A549 (cell line): ENCODE measurements around the gene MPPED1. TPM values are rescaled to one million over a fixed set of nuclear protein-coding genes. Genes with fewer than 3 reads are reported as not detected.

ENCODE experiments used
- ATAC-seq, 2 experiments: fragments of 200-7000 bp in 1 of 2; fragments of >200 bp in 1 of 2; cut with Nextera tagmentation in 1 of 2; cut with Tn5 transposase in 1 of 2; 3 replicates each; pipeline versions ENCODE4 v1.8.0 to v1.9.1; 2018 to 2020; ENCODE audit warnings: mild to moderate bottlenecking in 1 of 2, moderate library complexity in 1 of 2
- CTCF ChIA-PET: fragments of 300-600 bp; sonication (Branson Sonifier 250); formaldehyde crosslinking; extraction: SDS; loops from one replicate; lab custom pipeline; 2021; ENCODE audit warnings: antibody characterized with exemption, inconsistent platforms; lab: Yijun Ruan, JAX
- POLR2A ChIA-PET: fragments of 350-600 bp; formaldehyde crosslinking; extraction: SDS; loops from one replicate; lab custom pipeline; 2021; ENCODE audit warnings: antibody characterized with exemption, inconsistent platforms; lab: Yijun Ruan, JAX
- DNase-seq, 2 experiments: peaks; one replicate each; pipeline versions ENCODE4 v3.0.0 to v3.0.0-alpha.2; 2011 to 2016; ENCODE audit warnings: low read depth in 1 of 2, low spot score in 1 of 2
- FAIRE-seq: peaks from 2 replicates; lab custom pipeline; 2011; peaks lifted over from hg19 to GRCh38; lab: Jason Lieb, UNC
- H3K27ac ChIP-seq, 2 experiments: fragments of >200 bp; sonication (Bioruptor Twin); formaldehyde crosslinking; 3 replicates each; pipeline ENCODE4 v1.5.1; 2016 to 2017
- H3K4me1 ChIP-seq: fragments of >200 bp; sonication (Bioruptor Twin); formaldehyde crosslinking; 3 replicates; pipeline ENCODE4 v1.6.1; 2016
- H3K4me2 ChIP-seq: fragments of >200 bp; sonication (Bioruptor Twin); formaldehyde crosslinking; 3 replicates; pipeline ENCODE4 v1.6.1; 2016
- H3K4me3 ChIP-seq: fragments of >200 bp; sonication (Bioruptor Twin); formaldehyde crosslinking; 3 replicates; pipeline ENCODE4 v1.5.1; 2016
- H3K9me3 ChIP-seq: fragments of >200 bp; sonication (Bioruptor Twin); formaldehyde crosslinking; 3 replicates; pipeline ENCODE4 v1.6.1; 2016
- BHLHE40 ChIP-seq: IDR thresholded peaks from 2 replicates; pipeline ENCODE4 v1.6.1; 2012; ENCODE audit warnings: low read depth, low read length, inconsistent platforms
- CHD2 ChIP-seq: fragments of 150-350 bp; IDR thresholded peaks from 2 replicates; pipeline ENCODE4 v1.6.1; 2014; ENCODE audit warnings: low read length; ENCODE audit not compliant: partially characterized antibody
- ESRRA ChIP-seq: fragments of 150-350 bp; IDR thresholded peaks from 2 replicates; pipeline ENCODE4 v1.6.1; 2014; ENCODE audit warnings: mild to moderate bottlenecking, low read length, borderline replicate concordance
- FOSB ChIP-seq: fragments of 250-450 bp; sonication (Bioruptor Pico); IDR thresholded peaks from 2 replicates; pipeline ENCODE4 v1.5.0; 2020; ENCODE audit warnings: mild to moderate bottlenecking, moderate library complexity
- FOSL2 ChIP-seq, 2 experiments: fragments of 450-650 bp in 1 of 2; fragments of >200 bp in 1 of 2; sonication (Bioruptor Twin) in 1 of 2; formaldehyde crosslinking; IDR thresholded peaks; 2 replicates each; pipeline versions ENCODE4 v1.5.0 to v1.6.1; 2016 to 2020; ENCODE audit warnings: mild to moderate bottlenecking in 1 of 2, moderate library complexity in 1 of 2
- FOXS1 ChIP-seq: fragments of 250-450 bp; sonication (Bioruptor Pico); IDR thresholded peaks from 2 replicates; pipeline ENCODE4 v1.5.0; 2020; ENCODE audit warnings: mild to moderate bottlenecking, moderate library complexity
- JUN ChIP-seq, 2 experiments: fragments of >200 bp; sonication (Bioruptor Twin); formaldehyde crosslinking; IDR thresholded peaks; 2 replicates in 1 of 2; 3 replicates in 1 of 2; pipeline ENCODE4 v1.6.1; 2016 to 2017
- KDM1A ChIP-seq: fragments of 200-600 bp; sonication (generic); IDR thresholded peaks from 2 replicates; pipeline ENCODE4 v1.6.1; 2016; ENCODE audit warnings: low read depth, mild to moderate bottlenecking
- MAFK ChIP-seq: fragments of 450-650 bp; IDR thresholded peaks from 2 replicates; pipeline ENCODE4 v1.6.1; 2014; ENCODE audit not compliant: partially characterized antibody
- NPAS2 ChIP-seq: fragments of 250-450 bp; sonication (Bioruptor Pico); IDR thresholded peaks from 2 replicates; pipeline ENCODE4 v1.8.0; 2022; ENCODE audit warnings: mild to moderate bottlenecking, moderate library complexity, borderline replicate concordance
- PBX3 ChIP-seq: IDR thresholded peaks from 2 replicates; pipeline ENCODE4 v1.6.1; 2012
- PHF8 ChIP-seq: fragments of 200-600 bp; sonication (generic); IDR thresholded peaks from 2 replicates; pipeline ENCODE4 v1.6.1; 2016; ENCODE audit warnings: low read depth, mild to moderate bottlenecking, antibody characterized with exemption, moderate library complexity, borderline replicate concordance
- POLR2A ChIP-seq: IDR thresholded peaks from 2 replicates; pipeline ENCODE4 v1.6.1; 2012; ENCODE audit warnings: mild to moderate bottlenecking, low read length
- RARB ChIP-seq: fragments of 250-450 bp; sonication (Bioruptor Pico); IDR thresholded peaks from 2 replicates; pipeline ENCODE4 v1.8.0; 2021; ENCODE audit warnings: mild to moderate bottlenecking, moderate library complexity
- SMC3 ChIP-seq: fragments of >200 bp; sonication (Bioruptor Twin); formaldehyde crosslinking; IDR thresholded peaks from 3 replicates; pipeline ENCODE4 v1.6.1; 2018; ENCODE audit warnings: inconsistent platforms
- TP53 ChIP-seq: fragments of 250-450 bp; sonication (Bioruptor Pico); IDR thresholded peaks from 2 replicates; pipeline ENCODE4 v1.5.0; 2021; ENCODE audit warnings: mild to moderate bottlenecking, moderate library complexity
- ZFP36 ChIP-seq: fragments of 450-650 bp; IDR thresholded peaks from 2 replicates; pipeline ENCODE4 v1.6.1; 2014; ENCODE audit warnings: borderline replicate concordance; ENCODE audit not compliant: partially characterized antibody
- WGBS: methylation state at CpG from one replicate; pipeline ENCODE4 v1.1.6; 2017; ENCODE audit errors: missing lambda C conversion rate; 5-methylcytosine and 5-hydroxymethylcytosine counted together
- polyA plus RNA-seq, 4 experiments: library from polyadenylated mRNA; depleted of rRNA in 3 of 4; stranded (reverse); fragments of >200 nt; fragmentation: RNase III in 1 of 4; extraction: RNeasy Plus Mini Kit Qiagen cat#74134 plus additional on column Dnase treatment in 1 of 4; gene quantifications; 2 replicates in 3 of 4; 3 replicates in 1 of 4; pipeline ENCODE4 v1.2.3, GENCODE V29; 2011 to 2017
- TF ChIP-seq, protein P1 (sequence below): fragments of 150-350 bp; IDR thresholded peaks from 2 replicates; pipeline ENCODE4 v1.6.1; 2014; ENCODE audit warnings: low read depth, mild to moderate bottlenecking, low read length

MPPED1 gene
- polyA plus RNA-seq, 2 of the 4 experiments (the other 2 are of a cell fraction) = not detected

DNA sequence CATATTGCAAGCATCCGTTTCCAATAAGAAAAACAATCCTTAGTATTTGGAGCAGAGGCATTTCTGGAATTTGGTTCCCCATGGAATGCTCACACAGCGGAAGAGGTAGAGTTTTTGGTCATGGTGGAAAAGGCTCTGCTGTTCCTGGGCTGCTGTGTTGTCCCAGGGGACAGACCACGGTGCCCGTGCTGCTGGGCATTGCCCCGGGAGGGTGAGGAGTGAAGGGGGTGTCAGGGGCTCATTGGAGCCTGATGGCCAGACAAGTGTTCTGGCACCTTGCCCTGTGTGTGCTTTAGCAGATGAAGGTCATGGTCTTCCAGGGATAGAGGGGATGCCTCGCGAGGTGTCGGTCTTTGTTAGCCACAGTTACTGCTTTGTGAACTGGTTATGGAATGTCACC lies 61.2 kb downstream of the MPPED1 start:
- TF ChIP-seq JUN (IDR thresholded peaks at IDR 0.05) = no peak
- TF ChIP-seq SMC3 = no peak
- no peak for TF ChIP-seq FOXS1 (CRISPR knock-in tag)
- TF ChIP-seq NPAS2 (CRISPR knock-in tag) = no peak
- TF ChIP-seq RARB = no peak
- no peak for TF ChIP-seq FOSB (CRISPR knock-in tag)
- no peak for TF ChIP-seq PBX3
- no peak for TF ChIP-seq CHD2
- TF ChIP-seq, protein P1, sequence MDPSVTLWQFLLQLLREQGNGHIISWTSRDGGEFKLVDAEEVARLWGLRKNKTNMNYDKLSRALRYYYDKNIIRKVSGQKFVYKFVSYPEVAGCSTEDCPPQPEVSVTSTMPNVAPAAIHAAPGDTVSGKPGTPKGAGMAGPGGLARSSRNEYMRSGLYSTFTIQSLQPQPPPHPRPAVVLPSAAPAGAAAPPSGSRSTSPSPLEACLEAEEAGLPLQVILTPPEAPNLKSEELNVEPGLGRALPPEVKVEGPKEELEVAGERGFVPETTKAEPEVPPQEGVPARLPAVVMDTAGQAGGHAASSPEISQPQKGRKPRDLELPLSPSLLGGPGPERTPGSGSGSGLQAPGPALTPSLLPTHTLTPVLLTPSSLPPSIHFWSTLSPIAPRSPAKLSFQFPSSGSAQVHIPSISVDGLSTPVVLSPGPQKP = no peak
- TF ChIP-seq BHLHE40 = no peak
- no peaks in the 10 kb centered on the region for H3K9me3 ChIP-seq
- no peaks in the 10 kb centered on the region for H3K4me1 ChIP-seq
- H3K4me3 ChIP-seq = no peak overlapping the region
- CTCF ChIA-PET = no interaction called here
- H3K27ac ChIP-seq = no peak overlapping the region
- no peak for DNase-seq
- FAIRE-seq = no peak
- no peak for ATAC-seq
- POLR2A ChIA-PET = no interaction called here
- WGBS = 53% methylated on average over 7 of the region's 8 CpGs
- H3K4me2 ChIP-seq = no peak overlapping the region

DNA sequence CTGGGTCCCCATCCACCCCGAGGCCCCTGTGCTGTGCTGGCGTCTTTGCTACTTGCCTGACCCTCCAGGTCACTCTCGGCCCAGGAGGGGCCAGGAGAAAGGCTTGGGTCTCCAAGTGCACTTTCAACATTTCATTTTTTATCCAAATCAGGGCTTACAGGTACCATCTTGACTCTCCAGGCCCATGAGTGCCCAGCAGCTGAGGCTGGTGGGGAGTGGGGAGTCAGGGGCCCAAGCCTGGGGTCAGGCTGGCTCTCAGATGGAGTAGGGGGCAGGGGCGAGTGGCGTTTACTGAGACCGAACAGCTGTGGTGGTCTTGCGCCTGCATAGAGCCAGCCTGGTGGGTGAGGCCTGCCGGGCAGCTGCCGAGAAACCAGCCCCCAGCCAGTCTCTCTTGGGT lies 61.6 kb downstream of the MPPED1 start:
- ChIA-PET POLR2A (no interaction called here), CTCF (no interaction called here)
- Histone ChIP-seq H3K4me3 (no peak overlapping the region), H3K9me3 (no peaks in the 10 kb centered on the region), H3K4me1 (no peaks in the 10 kb centered on the region), H3K4me2 (no peak overlapping the region), H3K27ac (no peak overlapping the region)
- FAIRE-seq (no peak), DNase-seq (no peak), ATAC-seq (no peak)
- TF ChIP-seq SMC3 (no peak), ESRRA (no peak), RARB (no peak), MAFK (no peak), FOSB (CRISPR knock-in tag) (no peak), TP53 (CRISPR knock-in tag) (no peak), KDM1A (no peak), POLR2A (no peak)
- WGBS = 31% methylated on average over 4 of the region's 9 CpGs

GRCh38 chr22:43474161-43475101 lies 62.6 kb downstream of the MPPED1 start:
- ChIA-PET POLR2A (no interaction called here), CTCF (interaction anchor here (0.6 kb wide), 1 partner anchor 1289 kb away, joined by 3 read pairs; no protein-coding TSS in a partner anchor)
- Histone ChIP-seq H3K27ac (no peak overlapping the region), H3K4me3 (no peak overlapping the region), H3K4me2 (no peak overlapping the region), H3K9me3 (no peaks in the 10 kb centered on the region), H3K4me1 (no peaks in the 10 kb centered on the region)
- ATAC-seq = no peak
- TF ChIP-seq SMC3 (no peak), TP53 (CRISPR knock-in tag) (no peak), FOSL2 (IDR thresholded peaks at IDR 0.05) (no peak), FOSL2 (CRISPR knock-in tag; IDR thresholded peaks at IDR 0.05) (no peak), ZFP36 (no peak), PHF8 (no peak), KDM1A (no peak)
- no peak for DNase-seq
- WGBS = 48% methylated on average over 16 of the region's 28 CpGs
- FAIRE-seq = no peak
